LNCaP clone FGC (cell line): ENCODE measurements around the gene SLC24A3.
"Not testable (repeated sequence)": the region's sequence is repeated elsewhere in the genome, so short reads cannot be mapped to it uniquely, and the experiment has no call there.

Source experiments
- DNase-seq: peaks from one replicate; pipeline ENCODE4 v3.0.0-alpha.2; 2011; ENCODE audit warnings: low read depth
- H3K4me3 ChIP-seq: 2 replicates; pipeline ENCODE4 v1.5.1; 2011; ENCODE audit warnings: mild to moderate bottlenecking, low read depth, low read length, control low read depth
- TF ChIP-seq, protein P1 (sequence below): IDR thresholded peaks from 2 replicates; pipeline ENCODE4 v1.5.1; 2012; ENCODE audit warnings: mild to moderate bottlenecking; ENCODE audit not compliant: control insufficient read depth, insufficient read depth; ENCODE audit errors: extremely low read depth

Gene SLC24A3

DNA sequence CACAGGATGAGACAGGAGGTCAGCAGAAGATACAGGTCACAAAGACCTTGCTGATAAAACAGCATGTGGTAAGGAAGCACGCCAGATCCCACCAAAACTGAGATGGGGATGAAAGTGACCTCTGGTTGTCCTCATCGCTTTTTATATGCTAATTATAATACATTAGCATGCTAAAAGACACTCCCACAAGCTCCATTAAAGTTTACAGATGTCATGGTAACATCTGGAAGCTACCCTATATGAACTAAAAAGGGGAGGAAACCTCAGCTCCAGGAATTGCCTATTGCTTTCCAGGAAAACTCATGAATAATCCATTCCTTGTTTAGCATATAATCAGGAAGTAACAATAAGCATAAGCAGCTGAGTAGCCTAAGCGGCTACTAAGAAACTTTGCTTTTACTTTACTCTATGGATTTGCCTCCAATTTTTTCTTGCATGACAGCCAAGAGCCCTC lies 537.2 kb downstream of the SLC24A3 start:
- no peak overlapping the region for H3K4me3 ChIP-seq
- DNase-seq: no peak
- TF ChIP-seq, protein P1, sequence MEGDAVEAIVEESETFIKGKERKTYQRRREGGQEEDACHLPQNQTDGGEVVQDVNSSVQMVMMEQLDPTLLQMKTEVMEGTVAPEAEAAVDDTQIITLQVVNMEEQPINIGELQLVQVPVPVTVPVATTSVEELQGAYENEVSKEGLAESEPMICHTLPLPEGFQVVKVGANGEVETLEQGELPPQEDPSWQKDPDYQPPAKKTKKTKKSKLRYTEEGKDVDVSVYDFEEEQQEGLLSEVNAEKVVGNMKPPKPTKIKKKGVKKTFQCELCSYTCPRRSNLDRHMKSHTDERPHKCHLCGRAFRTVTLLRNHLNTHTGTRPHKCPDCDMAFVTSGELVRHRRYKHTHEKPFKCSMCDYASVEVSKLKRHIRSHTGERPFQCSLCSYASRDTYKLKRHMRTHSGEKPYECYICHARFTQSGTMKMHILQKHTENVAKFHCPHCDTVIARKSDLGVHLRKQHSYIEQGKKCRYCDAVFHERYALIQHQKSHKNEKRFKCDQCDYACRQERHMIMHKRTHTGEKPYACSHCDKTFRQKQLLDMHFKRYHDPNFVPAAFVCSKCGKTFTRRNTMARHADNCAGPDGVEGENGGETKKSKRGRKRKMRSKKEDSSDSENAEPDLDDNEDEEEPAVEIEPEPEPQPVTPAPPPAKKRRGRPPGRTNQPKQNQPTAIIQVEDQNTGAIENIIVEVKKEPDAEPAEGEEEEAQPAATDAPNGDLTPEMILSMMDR: no peak

DNA sequence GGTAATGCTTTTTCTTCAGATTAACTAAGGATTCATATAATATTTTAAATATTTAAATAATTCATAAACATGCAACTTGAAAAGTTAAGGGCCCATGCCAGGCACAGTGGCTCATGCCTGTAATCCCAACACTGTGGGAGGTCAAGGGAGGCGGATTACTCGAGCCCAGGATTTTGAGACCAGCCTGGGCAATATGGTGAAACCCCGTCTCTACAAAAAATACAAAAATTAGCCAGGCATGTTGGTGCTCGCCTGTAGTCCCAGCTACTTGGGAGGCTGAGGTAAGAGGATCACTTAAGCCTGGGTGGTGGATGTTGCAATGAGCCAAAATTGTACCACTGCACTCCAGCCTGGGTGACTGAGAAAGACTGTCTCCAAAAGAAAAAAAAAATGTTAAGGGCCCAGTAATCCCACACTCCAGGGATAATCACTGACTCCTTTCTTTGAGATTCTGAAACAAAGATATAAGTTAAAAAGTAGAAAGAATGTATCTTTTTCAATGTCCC lies 537.7 kb downstream of the SLC24A3 start:
- DNase-seq: no peak
- TF ChIP-seq, protein P1: no peak
- no peak overlapping the region for H3K4me3 ChIP-seq

DNA sequence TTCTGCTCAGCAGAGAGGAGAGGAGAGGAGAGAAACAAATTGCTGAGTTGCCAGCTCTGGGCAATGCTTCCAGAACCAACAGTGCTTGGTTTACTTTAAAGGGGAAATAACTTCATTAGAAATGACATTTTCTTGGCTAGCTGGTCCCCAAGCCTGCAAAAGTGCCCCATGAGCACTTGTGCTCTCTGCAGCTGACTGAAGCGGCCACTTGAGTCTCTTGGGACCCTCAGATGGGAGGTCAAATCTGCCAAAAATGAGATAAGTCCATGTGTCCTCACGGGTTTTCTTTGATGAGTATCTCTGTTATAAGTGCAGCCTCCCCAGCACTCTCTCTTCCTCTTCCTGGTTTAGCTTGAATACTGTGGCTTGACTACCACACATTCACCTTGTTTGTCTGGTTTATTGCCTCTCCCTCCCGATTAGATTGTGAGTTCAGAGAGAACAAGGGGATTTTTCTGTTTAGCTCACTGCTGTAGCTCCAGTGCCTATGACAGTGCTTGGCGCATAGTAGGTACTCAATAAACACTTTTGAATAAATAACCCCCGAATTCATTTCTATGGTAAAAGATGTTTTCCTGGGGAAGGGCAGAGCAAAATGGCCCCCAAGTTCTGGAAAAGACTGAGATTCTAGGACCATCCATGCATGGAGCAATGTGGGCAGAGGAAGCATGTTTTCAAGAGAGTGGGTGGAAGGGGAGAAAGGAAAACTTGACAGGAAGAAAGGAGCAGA lies 538.6 kb downstream of the SLC24A3 start:
- TF ChIP-seq, protein P1: no peak
- H3K4me3 ChIP-seq: no peak overlapping the region
- DNase-seq: no peak

DNA sequence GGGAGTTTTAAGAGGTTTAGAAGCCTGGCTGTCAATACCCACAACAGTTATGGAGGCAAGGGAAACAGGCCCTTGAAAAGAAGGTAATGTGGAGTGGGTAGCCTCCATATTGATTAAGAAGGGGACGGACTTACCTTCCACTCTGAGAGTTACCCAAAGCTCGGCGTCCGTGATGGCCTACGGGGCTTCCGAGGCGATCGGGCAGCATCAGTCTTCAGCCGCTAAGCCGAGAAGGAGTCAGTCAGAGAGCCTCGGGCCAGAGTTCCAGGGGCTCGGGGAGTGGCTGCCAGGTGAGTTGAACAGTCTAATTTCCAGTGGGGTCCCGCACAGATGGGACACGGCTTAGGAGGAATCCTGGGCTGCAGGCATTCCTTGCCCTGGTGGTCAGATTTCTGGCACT lies 541.8 kb downstream of the SLC24A3 start:
- H3K4me3 ChIP-seq, DNase-seq: not testable (repeated sequence)

DNA sequence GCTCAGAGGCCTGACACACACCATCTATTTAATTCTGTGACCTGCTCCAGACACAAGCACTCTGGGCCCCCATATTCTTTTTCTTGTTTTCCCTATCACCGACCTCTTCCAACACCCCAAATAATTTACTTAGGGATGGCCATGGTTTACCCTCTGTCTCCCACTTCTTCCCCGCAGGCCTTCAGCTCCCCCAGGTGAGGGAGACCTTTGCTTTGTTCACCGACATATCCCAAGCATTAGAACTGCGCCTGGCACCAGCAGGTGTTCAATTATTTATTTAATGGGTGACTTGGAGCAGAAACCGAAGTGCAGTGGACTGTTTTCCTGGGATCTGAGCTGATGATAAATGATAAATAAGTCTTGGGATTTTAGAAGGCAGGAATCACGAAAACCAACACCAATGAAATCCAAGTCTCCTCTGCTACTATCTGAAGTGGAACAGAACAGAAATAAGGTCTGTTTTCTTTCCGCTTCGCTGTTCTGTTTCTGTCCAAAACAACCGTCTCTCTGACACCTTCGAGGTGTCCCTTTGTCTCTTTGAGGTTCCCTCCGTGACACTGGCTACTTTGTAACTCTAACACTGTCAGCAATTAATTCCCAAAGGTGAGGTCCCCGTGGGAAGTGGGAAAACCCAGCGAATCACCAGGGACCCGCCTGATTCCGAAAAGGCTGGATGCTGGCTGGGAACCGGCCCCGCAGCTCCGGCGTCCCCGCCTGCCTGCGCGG lies 544.5 kb downstream of the SLC24A3 start:
- peak overlapping the region; percentile 60 for H3K4me3 ChIP-seq
- TF ChIP-seq, protein P1: peak; percentile 42
- DNase-seq: no peak

DNA sequence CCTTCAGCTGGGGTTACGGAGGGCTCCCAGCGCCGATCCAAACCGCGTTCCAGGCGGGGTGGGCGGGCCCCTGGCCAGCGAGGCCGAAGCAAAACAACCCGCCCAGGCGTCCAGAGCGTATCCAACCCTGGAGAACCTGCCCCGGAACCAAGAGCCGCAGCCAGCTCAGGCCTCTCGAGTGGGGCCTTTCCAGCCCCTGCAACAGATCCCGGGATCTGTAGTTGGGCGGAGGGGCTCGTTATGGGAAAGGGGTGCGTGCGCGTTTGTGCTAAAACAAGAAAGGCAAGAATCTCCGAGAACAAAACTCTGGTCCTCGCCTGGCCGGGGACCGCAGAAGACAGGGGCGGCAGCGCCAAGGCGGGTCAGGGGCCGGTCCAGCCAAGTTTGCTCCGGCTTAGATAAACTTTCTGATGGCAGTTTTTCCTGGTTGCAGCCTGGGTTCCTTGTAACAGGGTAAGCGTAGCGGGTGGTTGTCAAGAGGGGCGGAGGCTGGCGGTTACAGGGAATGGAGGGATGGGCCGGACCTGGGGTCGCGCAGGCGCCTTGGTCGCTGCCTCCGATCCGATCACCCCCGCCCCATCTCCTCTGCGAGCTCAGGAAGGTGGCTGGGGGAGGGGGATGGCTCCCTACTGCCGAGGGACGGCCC lies 545.2 kb downstream of the SLC24A3 start:
- DNase-seq: peak; percentile 72
- TF ChIP-seq, protein P1: no peak
- peak overlapping the region; percentile 60 for H3K4me3 ChIP-seq

DNA sequence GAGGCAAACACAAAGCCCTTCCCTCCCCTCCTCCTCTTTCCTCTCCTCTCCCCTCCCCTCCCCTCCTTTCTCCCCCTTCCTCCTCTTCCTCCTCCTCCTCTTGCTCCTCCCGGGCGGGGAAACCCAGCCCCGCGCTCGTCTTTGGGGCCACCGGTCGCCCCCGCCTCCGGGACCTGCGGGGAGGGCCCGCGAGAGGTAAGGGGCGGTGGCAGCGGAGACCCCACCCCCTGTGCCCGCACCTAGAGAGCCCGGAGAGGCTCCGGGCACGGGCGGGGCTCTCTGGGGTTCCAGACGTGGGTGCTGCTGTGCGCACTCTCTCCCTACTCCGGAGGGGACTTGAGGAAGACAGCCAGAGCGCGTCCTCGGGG lies 545.7 kb downstream of the SLC24A3 start, which contains the start of gene RIN2:
Gene RIN2 (plus strand): TSS at position 126 of the 368 bp plus-strand sequence. CDS start 131,344 bp downstream, outside the sequence.
- TF ChIP-seq, protein P1: no peak
- DNase-seq: no peak
- H3K4me3 ChIP-seq: peak within 1 kb of the TSS; percentile 60
